Smooth muscle cell (in vitro differentiated cells): ENCODE measurements around the gene MSRB1. TPM values are rescaled to one million over a fixed set of nuclear protein-coding genes. Genes with fewer than 3 reads are reported as not detected.

Experiments
- DNase-seq: peaks from one replicate; lab custom pipeline; 2025; ENCODE audit not compliant: unreplicated experiment; lab: John Stamatoyannopoulos, UW
- H2AFZ ChIP-seq: fragments of 200-600 bp; sonication (generic); 2 replicates; pipeline ENCODE4 v1.6.0; 2016; ENCODE audit warnings: antibody characterized with exemption, low read depth, mild to moderate bottlenecking
- H3F3A ChIP-seq: fragments of 200-600 bp; sonication (generic); 2 replicates; pipeline ENCODE4 v1.6.0; 2017; ENCODE audit warnings: antibody characterized with exemption, low read depth
- H3K27ac ChIP-seq: fragments of 200-600 bp; sonication (generic); 2 replicates; pipeline ENCODE4 v1.5.1; 2016; ENCODE audit warnings: low read depth, mild to moderate bottlenecking
- H3K27me3 ChIP-seq: fragments of 200-600 bp; sonication (generic); 2 replicates; pipeline ENCODE4 v1.6.1; 2016; ENCODE audit warnings: low read depth, mild to moderate bottlenecking
- H3K36me3 ChIP-seq: fragments of 200-600 bp; sonication (generic); 2 replicates; pipeline ENCODE4 v1.5.1; 2016; ENCODE audit warnings: low read depth
- H3K4me1 ChIP-seq: fragments of 200-600 bp; sonication (generic); 2 replicates; pipeline ENCODE4 v1.5.1; 2016; ENCODE audit warnings: low read depth
- H3K4me2 ChIP-seq: fragments of 200-600 bp; sonication (generic); 2 replicates; pipeline ENCODE4 v1.6.0; 2016; ENCODE audit warnings: mild to moderate bottlenecking
- H3K4me3 ChIP-seq: fragments of 200-600 bp; sonication (generic); 2 replicates; pipeline ENCODE4 v1.5.1; 2016; ENCODE audit warnings: mild to moderate bottlenecking
- H3K79me2 ChIP-seq: fragments of 200-600 bp; sonication (generic); 2 replicates; pipeline ENCODE4 v1.6.0; 2016; ENCODE audit warnings: low read depth, mild to moderate bottlenecking
- H3K9ac ChIP-seq: fragments of 200-600 bp; sonication (generic); 2 replicates; pipeline ENCODE4 v1.6.0; 2016; ENCODE audit warnings: low read depth
- H3K9me3 ChIP-seq: fragments of 200-600 bp; sonication (generic); replicated peaks from 2 replicates; pipeline ENCODE4 v1.5.1; 2016; ENCODE audit warnings: low read depth
- H4K20me1 ChIP-seq: fragments of 200-600 bp; sonication (generic); 2 replicates; pipeline ENCODE4 v1.6.0; 2016; ENCODE audit warnings: low read depth
- CTCF ChIP-seq: fragments of 200-600 bp; sonication (generic); IDR thresholded peaks from 2 replicates; pipeline ENCODE4 v1.5.1; 2017; ENCODE audit warnings: borderline replicate concordance, mild to moderate bottlenecking, antibody characterized with exemption; ENCODE audit not compliant: insufficient read depth, poor library complexity, severe bottlenecking
- WGBS: methylation state at CpG from one replicate; pipeline ENCODE4 v1.1.7; 2016; ENCODE audit warnings: low lambda C conversion rate; 5-methylcytosine and 5-hydroxymethylcytosine counted together
- polyA plus RNA-seq: library from polyadenylated mRNA; unstranded; fragments of >200 nt; fragmentation: Nextera tagmentation; extraction: Ambion mirVana; gene quantifications from 2 replicates; pipeline ENCODE4 v1.2.1, GENCODE V29; 2016
- total RNA-seq: library from RNA; depleted of rRNA; stranded (reverse); fragments of >200 nt; gene quantifications from 2 replicates; pipeline ENCODE4 v1.2.3, GENCODE V29; 2014

The MSRB1 gene
- total RNA-seq, result 9.4 and 9.9 TPM in 2 replicates
- polyA plus RNA-seq, result 21.8 TPM in 2 replicates

GRCh38 chr16:1942810-1943726, at the start of gene MSRB1:
Gene MSRB1 (minus strand): TSS chr16:1943199. CDS start chr16:1943156, 43 bp downstream.
- DNase-seq, result peak; percentile 96
- peak within 1 kb of the TSS; percentile 97 for H3K4me2 ChIP-seq
- H3F3A ChIP-seq, result no peaks in the 10 kb centered on the region
- H3K79me2 ChIP-seq, result no peaks in the 10 kb centered on the region
- H4K20me1 ChIP-seq, result no peaks in the 10 kb centered on the region
- peak within 1 kb of the TSS; percentile 92 for H2AFZ ChIP-seq
- no peaks in the 10 kb centered on the region for H3K27me3 ChIP-seq
- 12% methylated on average over 19 of the region's 77 CpGs for WGBS
- peak within 1 kb of the TSS; percentile 21 for H3K27ac ChIP-seq
- peak within 1 kb of the TSS; percentile 82 for H3K4me3 ChIP-seq
- H3K36me3 ChIP-seq, result no peaks in the 10 kb centered on the region
- TF ChIP-seq CTCF, result no peak
- H3K9me3 ChIP-seq, result no peaks in the 10 kb centered on the region
- H3K9ac ChIP-seq, result peak within 1 kb of the TSS; percentile 72
- H3K4me1 ChIP-seq, result peaks cover 7% of the 10 kb centered on the region

GRCh38 chr16:1991948-1992703, 49.1 kb upstream of the MSRB1 start:
- H3K4me3 ChIP-seq, result peak overlapping the region; percentile 23
- no peaks in the 10 kb centered on the region for H3K79me2 ChIP-seq
- peak; percentile 91 for DNase-seq
- peak overlapping the region; percentile 81 for H3K4me2 ChIP-seq
- TF ChIP-seq CTCF, result no peak
- 9% methylated on average over 25 of the region's 96 CpGs for WGBS
- no peaks in the 10 kb centered on the region for H3K9me3 ChIP-seq
- H3K27me3 ChIP-seq, result peaks cover 39% of the 10 kb centered on the region
- no peak overlapping the region for H3K9ac ChIP-seq
- no peaks in the 10 kb centered on the region for H3K36me3 ChIP-seq
- H4K20me1 ChIP-seq, result peaks cover under 1% of the 10 kb centered on the region
- no peak overlapping the region for H2AFZ ChIP-seq
- H3K4me1 ChIP-seq, result peaks cover 10% of the 10 kb centered on the region
- H3K27ac ChIP-seq, result no peak overlapping the region
- H3F3A ChIP-seq, result peaks cover 29% of the 10 kb centered on the region

GRCh38 chr16:1991588-1991947, 48.6 kb upstream of the MSRB1 start:
- Histone ChIP-seq H3K4me1 (peaks cover 10% of the 10 kb centered on the region), H4K20me1 (no peaks in the 10 kb centered on the region), H3K4me2 (peak overlapping the region; percentile 81), H3K4me3 (peak overlapping the region; percentile 23), H3K9me3 (no peaks in the 10 kb centered on the region), H2AFZ (no peak overlapping the region), H3K9ac (no peak overlapping the region), H3K27ac (no peak overlapping the region), H3K27me3 (peaks cover 39% of the 10 kb centered on the region), H3K36me3 (no peaks in the 10 kb centered on the region), H3F3A (peaks cover 24% of the 10 kb centered on the region), H3K79me2 (no peaks in the 10 kb centered on the region)
- WGBS, result 21% methylated on average over 22 of the region's 22 CpGs
- DNase-seq, result no peak
- TF ChIP-seq CTCF, result no peak
